Measurements from ENCODE around the gene VSIR. TPM values are rescaled to one million over a fixed set of nuclear protein-coding genes. Genes with fewer than 3 reads are reported as not detected.

The VSIR gene
- total RNA-seq: 15.1 and 95.4 TPM in 2 replicates

GRCh38 chr10:71773221-71773971 is at the start of gene VSIR:
Gene VSIR (minus strand): TSS chr10:71773520. CDS start chr10:71773439, 81 bp downstream.

DNA sequence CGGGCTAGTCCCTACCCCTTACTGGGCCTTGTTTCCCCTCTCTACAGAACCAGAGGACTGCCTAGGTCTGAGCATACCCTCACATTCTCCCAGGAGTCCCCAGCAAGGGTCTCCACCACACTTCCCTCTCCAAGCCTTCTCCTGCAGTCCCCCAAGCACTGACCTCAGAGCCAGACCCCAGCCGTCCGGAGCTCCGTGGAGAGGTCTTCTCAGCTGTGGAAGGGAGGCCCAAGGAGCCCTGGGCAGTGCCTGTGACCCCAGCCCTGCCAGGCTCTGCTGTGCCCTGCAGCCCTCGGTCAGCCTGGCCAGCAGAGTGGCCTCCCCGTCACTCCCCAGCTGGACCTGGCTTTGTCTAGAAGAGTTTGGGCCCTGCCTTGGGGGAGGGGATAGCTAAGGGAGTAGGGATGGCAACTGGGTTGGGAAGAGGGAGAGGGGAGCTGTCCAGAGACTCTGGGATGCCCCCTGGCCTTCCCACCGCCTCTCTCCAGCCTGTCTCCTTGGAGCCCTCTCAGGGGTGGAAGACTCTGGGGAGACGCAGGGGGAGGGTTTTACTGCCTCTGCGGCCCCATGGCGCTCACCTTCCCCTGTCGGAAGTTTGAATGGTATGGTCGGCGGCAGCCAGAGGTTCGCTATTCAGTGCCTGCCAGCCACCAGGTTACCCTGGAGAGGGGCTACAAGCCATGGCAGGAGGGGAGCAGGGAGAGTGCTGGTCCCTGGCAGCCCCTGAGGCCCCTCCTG is 53.7 kb downstream of the VSIR start, which contains the start of gene C10orf105:
C10orf105 (minus strand) TSS at position 315 of the 738 bp plus-strand sequence. CDS start 3,441 bp downstream, outside the sequence.

Other genes with a start within 250 kb of the VSIR start
- gene C10orf105, start 53.7 kb downstream of the VSIR start, total RNA-seq: under 0.01 TPM in 1 of 2 replicates, not detected in the other
- 738 and 1,900 TPM in 2 replicates for gene PSAP, start 77.7 kb upstream of the VSIR start, total RNA-seq
- 15.4 and 26.3 TPM in 2 replicates for gene CHST3, start 190.9 kb upstream of the VSIR start, total RNA-seq

All from smooth muscle cell of trachea (primary cell).